Measurements from ENCODE around the gene JAKMIP2.

DNA sequence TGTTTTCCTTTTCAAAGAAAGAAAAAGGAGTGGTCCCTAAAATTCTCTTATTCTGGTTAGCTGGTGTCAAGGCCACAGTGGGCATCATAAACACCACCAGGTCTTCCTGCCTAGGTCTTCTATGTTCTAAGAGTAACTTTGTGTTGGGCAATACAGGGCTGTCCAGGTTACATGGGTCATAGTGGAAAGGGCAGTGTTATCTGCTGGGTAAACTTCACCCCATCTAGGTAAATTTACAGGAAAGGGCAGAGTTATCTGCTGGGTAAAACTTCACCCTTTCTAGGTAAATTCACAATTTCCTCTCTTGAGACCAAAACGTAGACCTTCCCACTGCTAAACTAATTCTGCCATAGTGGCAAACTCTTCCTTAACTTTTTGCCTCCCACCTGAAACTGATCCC, 18.9 kb upstream of the JAKMIP2 start:
- TF ChIP-seq, protein P1, sequence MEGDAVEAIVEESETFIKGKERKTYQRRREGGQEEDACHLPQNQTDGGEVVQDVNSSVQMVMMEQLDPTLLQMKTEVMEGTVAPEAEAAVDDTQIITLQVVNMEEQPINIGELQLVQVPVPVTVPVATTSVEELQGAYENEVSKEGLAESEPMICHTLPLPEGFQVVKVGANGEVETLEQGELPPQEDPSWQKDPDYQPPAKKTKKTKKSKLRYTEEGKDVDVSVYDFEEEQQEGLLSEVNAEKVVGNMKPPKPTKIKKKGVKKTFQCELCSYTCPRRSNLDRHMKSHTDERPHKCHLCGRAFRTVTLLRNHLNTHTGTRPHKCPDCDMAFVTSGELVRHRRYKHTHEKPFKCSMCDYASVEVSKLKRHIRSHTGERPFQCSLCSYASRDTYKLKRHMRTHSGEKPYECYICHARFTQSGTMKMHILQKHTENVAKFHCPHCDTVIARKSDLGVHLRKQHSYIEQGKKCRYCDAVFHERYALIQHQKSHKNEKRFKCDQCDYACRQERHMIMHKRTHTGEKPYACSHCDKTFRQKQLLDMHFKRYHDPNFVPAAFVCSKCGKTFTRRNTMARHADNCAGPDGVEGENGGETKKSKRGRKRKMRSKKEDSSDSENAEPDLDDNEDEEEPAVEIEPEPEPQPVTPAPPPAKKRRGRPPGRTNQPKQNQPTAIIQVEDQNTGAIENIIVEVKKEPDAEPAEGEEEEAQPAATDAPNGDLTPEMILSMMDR (IDR thresholded peaks at IDR 0.05; ENCODE audit: low read depth, low read length, poor library complexity, severe bottlenecking): no peak
- no peak for TF ChIP-seq EZH2phosphoT487 (IDR thresholded peaks at IDR 0.05; ENCODE audit: borderline replicate concordance, low read length)

Data from DOHH2 (cell line).